Raji (cell line): Measurements from ENCODE around the gene ZDHHC21.

Experiments used
- POLR2A ChIP-seq: IDR thresholded peaks from 2 replicates; pipeline ENCODE4 v1.6.1; 2011; ENCODE audit warnings: low read depth, low read length, control low read depth; ENCODE audit not compliant: insufficient read depth

ZDHHC21 gene

DNA sequence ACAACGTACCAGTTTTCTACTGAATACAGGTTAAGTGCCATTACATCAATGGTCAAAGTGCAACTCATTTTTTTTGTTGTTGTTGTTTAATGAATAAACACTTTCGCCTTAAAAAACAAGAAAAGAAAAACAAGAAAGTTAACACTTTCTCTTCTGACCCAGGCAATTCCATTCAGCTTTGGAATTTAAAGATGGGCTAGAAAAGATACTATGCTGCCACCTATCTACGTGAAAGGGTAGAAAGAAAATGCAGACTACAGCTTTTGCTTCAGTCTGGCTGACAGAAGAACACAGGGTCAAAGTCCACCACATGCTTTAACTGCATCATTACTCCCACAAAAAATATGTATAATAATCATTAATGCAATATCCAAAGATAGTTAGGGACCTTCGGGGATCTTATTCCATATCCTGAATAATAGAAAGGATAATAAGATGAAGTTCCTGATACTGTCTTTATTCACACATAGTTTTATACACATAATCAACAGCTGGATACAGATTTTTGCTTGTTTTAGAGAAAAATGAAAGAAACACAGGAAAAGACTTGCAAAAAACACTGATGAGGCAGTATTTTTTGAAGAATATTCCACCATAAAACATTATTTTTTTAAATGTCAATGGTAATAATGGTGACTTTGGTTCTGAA lies 40.4 kb downstream of the ZDHHC21 start:
- TF ChIP-seq POLR2A: no peak

DNA sequence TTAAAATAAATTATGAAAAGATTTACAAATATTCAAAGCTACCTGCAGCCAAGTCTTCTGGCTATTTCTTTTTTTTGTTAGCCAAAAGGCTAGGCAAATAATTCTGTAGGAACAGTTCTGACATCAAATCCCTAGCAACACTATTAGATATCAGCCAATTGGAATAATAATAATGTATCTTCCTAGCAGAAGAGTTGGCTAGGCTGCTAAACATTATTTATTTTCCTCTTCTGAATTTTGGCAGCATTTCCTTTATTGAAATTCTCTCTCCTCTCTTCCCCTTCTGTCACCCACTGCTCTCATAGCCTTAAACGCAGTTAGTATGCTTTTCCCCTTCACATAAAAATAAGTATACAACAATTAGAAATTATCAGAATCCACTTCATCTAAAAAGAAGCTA lies 42.6 kb downstream of the ZDHHC21 start:
- TF ChIP-seq POLR2A: no peak

DNA sequence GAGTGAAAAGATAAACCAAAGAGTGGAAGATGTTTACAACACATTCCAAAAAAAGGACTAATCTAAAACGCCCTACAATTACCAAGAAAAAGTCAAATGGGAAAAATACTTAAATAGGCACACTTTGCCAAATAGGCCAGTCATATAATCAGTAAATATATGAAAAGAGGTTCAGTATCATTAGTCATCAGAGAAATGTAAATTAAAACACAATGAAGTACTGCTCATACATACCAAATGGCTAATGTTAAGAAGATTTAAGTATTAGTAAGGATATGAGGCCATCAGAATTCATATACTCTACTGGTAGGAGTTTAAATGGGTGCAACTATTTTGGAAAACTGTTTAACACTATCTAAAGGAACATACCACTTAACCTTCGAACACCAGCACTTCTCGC lies 47.6 kb downstream of the ZDHHC21 start:
- TF ChIP-seq POLR2A: no peak

DNA sequence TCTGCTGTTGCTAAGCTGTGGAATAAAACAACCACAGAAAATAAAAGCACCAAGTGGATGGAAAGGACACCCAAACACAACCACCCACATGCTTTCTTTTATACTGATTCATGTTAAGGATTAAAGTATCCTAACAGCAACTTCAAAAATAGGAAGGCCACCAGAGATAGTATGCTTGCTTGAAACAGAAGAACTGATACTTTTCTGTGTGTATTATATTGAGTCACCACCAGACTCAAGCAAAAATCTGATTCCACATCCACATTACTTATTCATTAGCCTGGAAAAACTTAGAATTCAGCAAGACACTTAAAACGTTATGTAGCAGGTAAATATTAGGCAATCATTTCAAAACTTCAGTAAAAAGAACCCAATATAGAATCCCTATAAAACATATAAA lies 52.3 kb downstream of the ZDHHC21 start:
- no peak for TF ChIP-seq POLR2A

DNA sequence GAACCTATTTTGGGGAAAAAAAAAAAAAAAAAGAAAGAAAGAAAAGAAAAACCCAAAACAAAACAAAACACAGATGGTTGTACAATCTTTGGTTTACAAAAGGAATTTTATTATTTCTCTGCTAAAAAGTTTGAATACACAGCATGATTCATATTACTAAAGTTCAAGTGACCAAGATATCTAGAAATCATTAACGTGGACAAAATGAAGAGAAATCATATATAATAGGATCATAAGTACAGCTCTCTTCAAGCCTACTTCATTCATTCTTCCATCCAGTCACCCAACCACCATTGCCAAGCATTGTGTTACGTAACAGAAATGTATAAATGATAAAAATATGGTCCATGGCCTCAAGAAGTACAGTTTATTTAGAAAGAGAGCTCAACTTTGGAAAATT lies 52.9 kb downstream of the ZDHHC21 start:
- no peak for TF ChIP-seq POLR2A

DNA sequence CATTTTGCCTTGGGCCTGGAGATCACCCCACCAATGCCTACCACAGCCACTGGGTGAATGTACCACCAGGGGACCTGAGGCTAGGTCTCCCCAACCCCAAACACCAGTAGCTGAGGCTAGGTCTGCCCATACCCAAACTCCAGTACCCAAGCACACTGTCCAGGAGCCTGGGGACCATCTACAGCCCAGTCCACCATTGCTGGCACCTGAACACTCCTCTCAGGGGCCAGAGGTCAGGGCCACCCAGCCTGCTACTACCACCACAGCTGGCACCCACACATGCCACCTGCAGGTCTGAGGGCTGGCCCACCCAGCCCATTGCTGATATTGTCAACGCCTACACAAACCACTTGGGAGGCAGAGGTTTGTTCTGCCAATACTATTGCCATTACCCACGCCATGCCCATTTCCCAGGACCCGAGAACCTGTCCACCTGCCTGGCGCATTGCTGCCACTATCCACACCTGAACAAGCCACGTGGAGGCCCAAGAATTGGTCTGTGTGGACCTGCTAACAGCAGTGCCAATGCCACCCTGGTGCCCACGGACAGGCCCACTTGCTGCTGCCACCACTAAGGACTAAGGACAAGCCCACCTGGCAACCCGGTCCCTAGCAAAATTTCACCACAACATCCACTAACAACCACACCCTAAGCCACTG lies 59.2 kb downstream of the ZDHHC21 start:
- no peak for TF ChIP-seq POLR2A

DNA sequence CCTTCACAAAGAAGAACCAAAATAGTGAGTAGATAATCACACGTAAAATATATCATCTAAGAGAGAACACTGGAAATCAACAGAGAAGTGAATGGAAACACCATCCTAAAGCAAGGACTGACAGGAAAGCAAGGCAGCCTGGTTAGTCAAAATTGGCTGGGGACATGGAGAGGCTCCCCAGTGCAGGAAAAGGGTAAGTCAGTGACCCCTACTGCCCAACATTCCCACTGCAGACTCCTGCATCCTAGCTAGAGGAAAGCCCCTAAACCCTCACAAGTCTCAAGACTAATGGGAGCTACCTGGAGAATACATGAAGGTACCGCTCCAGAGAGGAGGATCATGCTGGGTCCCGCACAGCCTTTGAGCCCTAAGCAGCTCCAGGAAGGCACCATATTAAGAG lies 60.1 kb downstream of the ZDHHC21 start:
- no peak for TF ChIP-seq POLR2A

DNA sequence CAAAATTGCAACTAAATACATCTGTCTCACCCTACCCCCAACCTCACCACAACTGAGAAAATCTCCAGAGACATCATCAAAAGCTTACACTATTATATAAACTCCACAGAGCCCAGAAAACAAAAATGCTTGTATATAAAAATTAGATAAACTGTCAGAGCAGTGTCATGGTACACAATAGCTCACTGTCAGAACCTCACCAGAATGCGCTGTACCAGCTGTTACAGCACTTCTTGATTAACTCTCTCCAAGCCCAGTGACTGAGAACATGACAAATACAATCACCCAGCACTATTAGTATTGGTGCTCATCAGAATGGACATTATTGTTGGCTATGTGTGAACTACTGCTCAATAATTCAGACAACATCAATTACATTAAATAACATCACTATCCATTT lies 65.7 kb downstream of the ZDHHC21 start:
- no peak for TF ChIP-seq POLR2A

DNA sequence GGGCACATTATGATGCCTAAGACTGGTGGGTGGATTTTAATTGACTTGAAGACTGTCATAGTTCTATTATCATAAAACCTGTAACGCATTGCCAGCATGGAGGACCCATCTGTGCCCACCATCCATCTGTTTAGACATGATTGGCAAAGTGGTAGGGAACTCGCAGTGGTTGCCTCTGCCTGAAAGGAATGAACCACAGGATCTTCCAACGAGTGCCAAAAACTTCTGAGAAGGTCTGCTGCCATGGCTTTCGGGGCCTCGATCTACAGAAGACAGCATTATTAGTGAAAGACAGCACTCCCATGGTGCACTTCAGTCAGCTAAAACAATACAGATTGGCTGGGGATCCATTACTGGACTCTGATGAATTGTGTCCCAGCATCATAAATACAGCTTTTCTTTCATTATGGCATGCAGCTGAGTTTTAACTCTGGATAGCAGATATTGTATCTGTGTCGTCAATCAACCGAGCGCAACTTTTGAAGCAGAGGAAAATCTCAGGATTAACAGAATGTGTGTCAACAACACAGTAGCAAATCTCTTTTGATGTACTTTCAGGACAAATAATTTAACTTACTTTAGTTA lies 74.3 kb downstream of the ZDHHC21 start:
- TF ChIP-seq POLR2A: no peak

DNA sequence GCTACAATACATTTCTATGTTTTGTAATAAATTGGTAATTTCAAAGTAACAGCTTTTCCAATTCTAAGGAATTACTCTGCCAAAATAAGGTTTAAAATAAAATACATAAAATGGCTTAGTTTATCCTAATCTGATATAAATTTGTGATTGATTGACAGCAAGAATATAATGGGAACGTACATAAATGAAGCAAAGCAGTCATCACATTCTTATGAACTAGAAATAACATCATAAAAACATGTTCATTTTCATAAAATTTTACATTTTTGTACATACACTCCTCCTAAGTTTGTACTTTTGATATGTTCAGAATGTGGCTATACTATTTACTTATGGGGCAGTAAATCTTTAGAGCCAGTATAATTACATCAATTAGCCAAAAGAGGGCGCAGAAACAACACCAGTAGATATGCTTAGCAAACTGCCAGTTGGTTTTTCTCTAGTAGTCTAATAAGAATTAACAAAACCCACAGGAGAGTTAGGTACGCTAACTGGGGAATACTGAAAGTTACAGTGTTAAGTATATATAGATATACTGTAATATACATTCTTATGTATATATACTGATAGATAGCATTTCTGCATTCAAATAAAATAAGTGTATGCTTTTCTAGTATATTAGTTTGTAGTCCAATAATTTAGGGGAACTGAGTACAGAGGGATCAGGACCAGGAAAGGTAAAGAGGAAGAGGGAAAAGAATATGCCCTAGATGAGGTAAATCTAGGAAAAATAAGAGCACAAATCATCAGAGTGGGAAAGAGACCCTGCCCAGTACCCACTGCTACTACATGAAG lies 76.8 kb downstream of the ZDHHC21 start:
- no peak for TF ChIP-seq POLR2A

DNA sequence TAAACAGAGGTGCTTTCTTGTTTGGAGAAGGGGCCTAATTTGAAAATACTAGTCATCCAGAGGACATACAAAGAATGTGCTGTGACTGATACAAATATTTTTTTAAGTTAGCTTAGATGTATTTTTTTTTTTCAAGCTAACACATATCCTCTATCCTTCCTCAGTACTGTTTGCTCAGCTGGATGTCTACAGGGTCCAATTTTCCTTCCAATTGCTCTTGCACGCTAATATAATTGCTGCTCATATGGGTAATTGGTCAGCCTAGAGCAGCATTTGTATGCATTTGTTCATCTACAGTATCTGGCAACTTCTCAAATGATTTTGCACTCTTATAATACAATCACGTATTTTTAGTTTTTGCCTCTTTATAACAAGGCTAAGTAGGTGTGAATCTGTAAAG lies 84.7 kb downstream of the ZDHHC21 start:
- TF ChIP-seq POLR2A: no peak

DNA sequence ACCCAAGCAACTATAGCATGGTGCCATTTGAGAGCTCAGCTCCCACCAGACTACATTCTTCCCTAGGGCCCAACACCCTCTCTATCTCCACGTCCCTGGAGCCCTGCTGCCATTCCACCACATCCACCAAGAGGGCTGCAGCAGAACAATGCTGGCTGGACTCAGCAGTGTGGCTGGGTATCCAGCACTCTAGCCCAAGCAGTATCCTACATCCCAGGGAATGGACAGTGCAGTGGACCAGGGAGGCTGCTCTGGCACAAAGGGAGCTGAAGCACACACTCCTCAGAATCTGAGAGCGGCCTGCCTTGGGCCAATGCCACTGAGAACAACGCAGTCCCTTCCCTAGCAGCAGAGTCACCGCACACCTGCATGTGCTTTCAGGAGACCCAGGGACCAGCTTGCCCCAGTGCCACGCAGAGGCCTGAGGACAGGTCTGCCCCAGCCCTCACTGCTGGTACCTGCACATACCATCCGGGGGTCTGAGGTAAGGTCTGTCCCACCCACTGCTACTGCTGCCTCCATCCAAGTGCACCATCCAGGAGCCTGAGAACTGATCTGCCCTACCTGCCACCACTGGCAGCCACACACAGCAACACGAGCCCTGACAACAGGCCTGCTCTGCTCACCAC lies 95.9 kb downstream of the ZDHHC21 start:
- no peak for TF ChIP-seq POLR2A

DNA sequence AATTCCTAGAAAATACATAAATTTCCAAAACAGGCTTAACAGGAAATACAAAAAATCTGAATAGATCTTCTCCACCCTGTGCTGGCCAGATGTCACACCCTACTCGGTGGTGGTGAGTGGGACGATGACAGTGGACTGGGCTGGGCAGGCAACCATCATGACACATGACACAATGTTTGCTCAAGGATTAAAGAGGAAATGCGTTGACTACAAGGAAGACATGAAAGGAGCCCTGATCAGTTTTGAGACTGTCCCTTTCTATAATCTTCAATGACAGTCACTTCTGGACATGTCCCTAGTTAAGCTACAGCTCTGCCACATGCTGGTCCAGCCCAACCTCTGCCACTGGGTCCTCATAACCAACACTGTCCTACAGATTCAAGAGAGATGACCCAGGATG lies 99.8 kb downstream of the ZDHHC21 start:
- no peak for TF ChIP-seq POLR2A

DNA sequence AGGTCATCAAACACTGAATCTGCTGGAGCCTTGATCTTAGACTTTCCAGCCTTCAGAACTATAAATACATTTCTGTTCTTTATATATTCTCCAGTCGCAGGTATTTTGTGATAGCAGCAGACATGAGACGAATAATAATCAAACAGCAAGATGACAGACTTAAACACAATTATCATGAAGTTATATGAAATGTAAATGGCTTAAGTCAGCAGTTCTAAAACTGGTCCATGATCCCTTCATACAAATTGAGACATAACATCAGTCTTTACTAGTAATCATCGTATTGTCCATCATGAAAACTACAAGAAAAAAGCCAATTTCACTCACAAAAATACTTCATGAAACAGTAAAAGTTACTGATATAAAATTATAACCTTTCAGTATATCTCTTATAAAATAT lies 101.8 kb downstream of the ZDHHC21 start:
- no peak for TF ChIP-seq POLR2A

DNA sequence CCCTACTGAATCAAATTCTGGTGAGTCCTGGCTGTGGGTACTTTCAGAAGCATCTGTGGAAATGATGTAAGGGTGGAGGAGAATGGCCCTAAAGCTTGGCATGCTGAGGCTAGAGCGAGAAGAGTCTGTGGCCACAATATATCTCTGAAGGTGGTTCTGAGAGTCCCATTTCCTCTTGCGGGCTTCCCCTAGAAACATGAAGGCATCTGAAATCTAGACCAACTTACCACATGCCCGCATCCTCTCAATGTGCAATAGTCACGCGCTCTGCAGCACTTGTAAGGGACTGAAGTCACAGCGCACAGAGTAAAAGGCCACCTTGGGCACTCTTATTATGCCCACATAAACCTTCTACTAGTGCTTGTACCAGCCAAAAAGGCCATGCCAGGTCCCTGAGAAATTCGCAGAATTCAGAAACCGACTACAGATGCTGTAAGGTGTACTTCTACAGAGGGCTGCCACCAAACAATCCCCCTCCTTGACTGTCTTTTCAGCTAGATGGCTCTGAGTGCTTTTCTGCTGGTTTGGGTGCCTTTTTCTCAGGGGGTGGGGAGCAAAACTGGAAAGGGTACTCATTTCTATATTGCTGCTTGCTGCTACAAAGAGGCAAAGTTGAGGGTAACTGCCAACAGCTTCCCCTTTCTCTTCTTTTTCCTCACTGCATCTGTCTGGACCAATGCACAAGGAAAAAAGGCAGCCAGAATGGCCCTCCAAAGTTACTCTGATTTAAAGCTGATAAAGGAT lies 107.3 kb downstream of the ZDHHC21 start:
- no peak for TF ChIP-seq POLR2A
